Fibroblast of skin of back (primary cell): ENCODE data around the gene YBX2.

Source experiments
- DNase-seq: peaks from one replicate; pipeline ENCODE4 v3.0.0-alpha.2; 2013

The YBX2 gene

DNA sequence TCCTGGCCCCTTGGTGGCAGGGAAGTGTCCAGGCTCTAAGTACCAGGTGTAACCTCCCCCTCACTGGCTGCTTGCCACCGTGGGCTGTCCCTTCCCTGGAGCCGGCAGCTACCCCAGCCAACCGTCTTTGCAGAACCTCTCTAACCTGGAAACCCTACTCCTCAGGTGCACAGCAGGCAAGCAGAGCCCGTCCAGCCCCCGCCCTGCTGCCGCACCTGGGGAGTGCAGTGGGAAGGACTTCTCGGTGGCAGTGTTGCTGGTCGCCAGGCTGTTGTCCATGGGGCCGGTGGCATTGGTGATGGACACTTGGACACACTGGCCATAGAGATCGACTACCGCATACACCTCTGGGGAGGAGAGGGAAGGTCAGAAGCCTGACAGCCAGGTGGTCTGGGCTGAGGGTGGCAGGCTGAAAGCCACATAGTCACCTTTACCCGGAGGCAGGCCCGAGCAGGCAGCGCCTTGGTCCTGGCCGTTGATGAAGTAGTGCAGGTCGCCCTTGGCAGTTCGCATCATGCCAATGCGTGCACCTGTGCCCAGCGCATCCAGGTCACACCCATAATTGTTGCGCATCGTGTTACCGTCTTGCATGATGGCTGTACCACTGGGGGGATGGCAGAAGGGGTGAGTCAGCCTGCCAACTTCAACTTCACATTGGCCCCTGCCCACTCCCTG lies 28.2 kb upstream of the YBX2 start:
- no peak for DNase-seq

DNA sequence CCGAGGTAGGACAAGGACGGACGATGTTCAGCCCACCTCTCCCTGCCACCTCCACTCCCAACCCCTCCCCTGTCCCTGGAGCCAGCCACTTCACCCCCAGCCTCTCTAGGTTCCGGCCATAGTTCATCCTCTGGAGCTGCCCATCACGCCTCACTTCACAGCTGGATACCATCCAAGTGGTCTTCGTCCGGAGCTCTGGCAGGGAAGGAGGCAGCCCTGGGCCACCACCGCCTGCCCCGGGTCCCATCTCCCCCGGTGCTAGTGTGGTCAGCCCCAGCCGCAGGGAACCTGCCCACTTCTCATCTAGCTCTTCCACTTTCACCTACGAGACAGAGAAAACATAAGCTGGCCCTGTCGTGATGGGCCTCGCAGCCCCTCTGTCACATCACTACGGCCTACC lies 27.0 kb upstream of the YBX2 start:
- DNase-seq = no peak

DNA sequence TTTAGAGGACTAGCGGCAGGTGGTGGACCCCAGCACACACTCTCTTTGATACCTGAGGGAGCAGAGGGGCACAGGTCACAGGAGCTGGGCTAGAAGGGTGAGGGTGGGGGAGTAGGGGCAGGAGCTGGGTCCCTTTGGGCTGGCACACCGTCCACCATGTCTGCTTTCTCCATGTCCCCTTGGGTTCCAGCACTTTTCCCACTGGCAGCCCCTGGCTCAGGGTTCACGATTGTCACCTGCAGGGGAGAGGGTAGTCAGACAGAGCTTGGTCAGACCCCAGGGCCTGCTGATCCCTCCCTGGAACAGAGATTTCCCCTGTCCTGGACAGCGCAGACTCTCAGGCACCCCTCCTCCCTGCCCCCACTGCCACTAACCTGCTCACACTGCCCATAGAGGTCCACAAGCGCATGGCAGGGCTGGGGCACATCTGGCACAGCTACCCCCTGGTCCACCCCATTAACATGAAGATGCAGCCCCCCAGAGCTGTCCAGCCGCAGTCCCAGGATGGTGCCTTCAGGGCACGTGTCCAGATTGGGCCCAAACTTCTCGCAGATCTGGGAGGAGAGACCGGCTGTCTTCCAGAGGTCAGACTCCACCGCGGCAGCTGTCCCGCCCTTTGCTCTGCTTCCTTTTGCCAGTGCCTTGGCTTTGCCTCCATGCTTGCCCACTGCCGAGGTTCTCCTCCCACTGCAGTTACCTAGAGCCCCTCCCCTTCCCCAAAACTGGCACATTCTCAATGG lies 23.9 kb upstream of the YBX2 start:
- DNase-seq = no peak

- DNase-seq = no peak
These were observed 22.8 kb upstream of the YBX2 start for GRCh38 chr17:7317161-7317803.

DNA sequence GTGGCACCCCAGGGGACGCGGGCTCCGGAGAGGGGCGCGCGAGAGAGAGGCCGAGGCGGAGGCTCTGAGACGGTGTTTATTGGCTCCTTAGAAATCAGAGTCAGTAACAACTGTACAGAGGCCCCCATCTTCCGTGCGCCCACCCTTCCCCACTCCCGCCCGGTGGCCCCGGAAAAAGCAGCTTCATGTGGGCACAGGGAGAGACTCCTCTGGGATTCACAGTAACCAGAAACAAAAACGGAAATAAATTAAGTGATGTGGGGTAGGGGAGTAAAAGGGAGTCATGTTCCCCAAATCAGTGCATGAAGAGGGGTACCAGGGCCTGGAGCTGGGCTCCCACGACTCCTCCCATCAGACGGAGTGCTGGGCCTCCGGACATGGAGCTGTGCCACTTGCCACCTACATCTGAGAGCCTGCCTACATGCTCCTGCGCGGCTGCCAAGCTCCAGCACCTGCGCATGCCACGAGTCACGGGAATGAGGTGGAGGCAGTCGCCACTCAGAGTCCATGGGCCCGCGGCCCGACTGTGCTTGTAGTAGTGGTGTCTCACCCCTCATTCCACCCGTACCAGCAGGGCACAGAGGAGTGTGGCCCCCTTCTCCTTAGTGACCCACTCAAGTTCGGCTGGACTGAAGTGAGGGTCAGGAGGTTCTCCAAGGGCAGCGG lies 21.3 kb upstream of the YBX2 start:
- no peak for DNase-seq

DNA sequence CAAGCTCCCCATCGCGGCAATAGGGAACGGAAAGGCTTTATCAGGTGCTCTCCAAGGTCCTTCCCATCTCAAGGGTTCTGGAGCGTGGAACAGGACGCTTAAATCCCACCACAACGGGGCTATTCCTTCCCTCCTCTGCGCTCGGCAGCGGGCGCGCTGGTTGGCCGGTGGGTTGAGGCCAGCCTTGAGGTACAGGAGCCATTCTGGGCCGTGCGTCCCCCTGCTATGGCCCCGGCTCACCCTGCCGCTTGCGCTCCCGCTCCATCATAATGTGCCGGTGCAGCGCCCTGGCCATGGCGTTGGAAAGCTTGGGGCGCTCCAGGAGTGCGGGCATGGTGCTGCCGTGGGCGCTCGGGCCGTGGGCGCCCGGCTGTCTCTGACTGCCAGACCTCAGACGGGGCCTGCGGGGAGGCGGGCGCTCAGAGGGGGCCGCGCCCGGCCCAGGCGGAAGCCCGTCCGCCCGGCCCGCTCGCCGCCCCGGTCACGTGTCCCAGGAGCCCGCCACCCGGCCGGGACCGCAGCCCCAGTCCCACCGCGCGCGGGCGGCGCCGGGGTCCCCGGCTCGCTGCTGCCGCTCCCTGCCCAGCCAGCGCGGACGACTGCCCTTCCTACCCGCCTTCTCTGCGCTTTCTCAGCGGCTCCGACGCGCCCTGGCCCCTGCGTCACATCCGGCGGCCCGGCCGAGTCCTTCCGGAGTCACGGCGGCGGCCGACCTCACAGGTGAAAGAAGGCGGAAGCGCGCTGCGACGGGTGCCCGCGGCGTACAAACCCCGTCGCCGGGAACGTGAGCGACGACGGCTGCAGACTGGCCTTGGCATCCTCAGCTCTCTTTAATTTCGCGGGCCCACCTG lies 20.5 kb upstream of the YBX2 start, which contains the start of gene GPS2:
GPS2 (minus strand) TSS at position 642 of the 851 bp plus-strand sequence; CDS start at position 334, 308 bp downstream.
- peak; percentile 82 for DNase-seq

GRCh38 chr17:7313890-7314718 lies 19.7 kb upstream of the YBX2 start:
- peak; percentile 30 for DNase-seq

- DNase-seq = no peak
These were observed 18.9 kb upstream of the YBX2 start for GRCh38 chr17:7313088-7313889.

DNA sequence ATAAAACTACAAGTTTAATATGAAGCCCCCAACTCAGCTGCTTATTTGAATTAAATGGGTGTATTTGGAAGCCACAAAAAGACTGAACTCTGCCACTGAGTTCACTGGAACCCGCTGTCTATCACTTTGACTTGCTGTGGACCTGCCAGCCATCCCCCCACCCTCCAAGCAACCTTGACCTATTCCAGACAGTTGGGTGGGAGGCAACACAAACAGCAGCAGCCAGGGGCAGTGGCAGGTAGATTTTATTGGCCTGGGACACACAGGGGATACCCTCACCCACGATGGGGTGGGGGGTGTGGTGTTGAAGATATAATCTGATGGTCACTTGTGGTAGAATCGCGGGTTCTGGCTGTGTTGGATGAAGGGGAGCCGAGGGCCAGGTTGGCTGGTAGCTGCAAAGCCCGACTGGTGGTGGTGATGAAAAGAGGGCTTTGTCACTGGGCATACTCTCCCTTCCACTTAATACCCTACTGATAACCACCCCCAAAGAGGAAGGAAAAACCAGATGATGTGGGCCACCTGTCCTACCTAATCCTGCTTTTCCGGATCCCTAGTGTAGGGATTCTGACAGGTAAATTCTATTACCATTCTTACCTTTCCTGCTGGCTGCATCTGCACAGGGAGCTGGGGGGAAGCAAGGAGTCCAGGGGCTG lies 18.1 kb upstream of the YBX2 start:
- DNase-seq = no peak

DNA sequence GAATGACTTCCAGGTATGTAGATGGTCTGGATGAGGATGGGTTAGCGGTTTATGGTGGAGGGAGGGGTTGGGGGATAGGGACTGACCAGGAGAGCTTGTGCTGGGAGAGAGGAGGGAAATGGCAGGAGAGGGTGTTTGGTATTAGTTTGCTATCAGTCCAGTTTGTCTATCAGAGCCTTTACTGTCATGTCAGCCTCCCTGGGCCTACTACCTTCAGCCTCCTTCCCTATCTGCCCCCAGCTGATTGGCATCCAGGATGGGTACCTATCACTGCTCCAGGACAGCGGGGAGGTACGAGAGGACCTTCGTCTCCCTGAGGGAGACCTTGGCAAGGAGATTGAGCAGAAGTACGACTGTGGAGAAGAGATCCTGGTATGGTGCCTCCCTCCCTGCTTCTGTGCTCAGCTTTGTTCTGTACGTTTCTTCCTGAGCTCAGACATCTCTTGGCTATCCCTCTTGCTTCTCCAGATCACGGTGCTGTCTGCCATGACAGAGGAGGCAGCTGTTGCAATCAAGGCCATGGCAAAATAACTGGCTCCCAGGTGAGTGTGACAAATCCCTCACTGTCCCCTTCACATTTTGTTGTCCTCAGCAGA lies 16.8 kb upstream of the YBX2 start:
- DNase-seq = no peak

DNA sequence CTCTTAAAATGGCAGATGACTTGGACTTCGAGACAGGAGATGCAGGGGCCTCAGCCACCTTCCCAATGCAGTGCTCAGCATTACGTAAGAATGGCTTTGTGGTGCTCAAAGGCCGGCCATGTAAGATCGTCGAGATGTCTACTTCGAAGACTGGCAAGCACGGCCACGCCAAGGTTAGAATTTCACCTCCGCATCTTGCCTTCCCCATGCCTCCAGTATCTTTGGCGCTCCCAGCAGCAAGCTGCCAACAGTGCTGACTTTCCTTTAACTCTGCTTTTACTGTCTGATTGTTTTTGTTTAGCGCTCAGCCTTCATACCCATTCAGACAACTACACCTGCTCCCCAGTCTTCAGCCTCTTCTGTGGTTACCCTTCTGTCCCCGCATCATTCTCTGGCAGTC lies 15.2 kb upstream of the YBX2 start:
- DNase-seq = no peak

- peak; percentile 87 for DNase-seq
These were observed 14.4 kb upstream of the YBX2 start for GRCh38 chr17:7308625-7309433.

GRCh38 chr17:7307686-7308624 lies 13.5 kb upstream of the YBX2 start:
- peak; percentile 26 for DNase-seq

GRCh38 chr17:7306911-7307685 lies 12.7 kb upstream of the YBX2 start, which contains the start of gene EIF5A:
Gene EIF5A, plus strand, starts transcription at chr17:7307628. Its CDS starts 2,008 bp downstream, at chr17:7309636.
- DNase-seq = peak; percentile 100

DNA sequence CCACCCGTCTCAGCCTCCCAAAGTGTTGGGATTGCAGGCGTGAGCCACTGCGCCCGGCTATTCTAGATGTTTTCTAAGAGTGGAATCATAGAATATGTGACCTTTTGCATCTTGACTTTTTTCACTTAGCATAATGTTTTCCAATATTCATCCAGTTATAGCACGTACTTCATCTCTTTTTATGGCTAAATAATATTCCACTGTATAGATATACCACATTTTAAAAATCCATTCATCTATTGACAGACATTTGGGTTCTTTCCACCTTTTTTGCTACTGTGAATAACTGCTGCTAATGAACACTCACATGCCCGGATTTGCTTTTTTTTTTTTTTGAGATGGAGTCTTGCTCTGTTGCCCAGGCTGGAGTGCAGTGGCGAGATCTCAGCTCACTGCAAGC lies 9.7 kb upstream of the YBX2 start:
- no peak for DNase-seq

DNA sequence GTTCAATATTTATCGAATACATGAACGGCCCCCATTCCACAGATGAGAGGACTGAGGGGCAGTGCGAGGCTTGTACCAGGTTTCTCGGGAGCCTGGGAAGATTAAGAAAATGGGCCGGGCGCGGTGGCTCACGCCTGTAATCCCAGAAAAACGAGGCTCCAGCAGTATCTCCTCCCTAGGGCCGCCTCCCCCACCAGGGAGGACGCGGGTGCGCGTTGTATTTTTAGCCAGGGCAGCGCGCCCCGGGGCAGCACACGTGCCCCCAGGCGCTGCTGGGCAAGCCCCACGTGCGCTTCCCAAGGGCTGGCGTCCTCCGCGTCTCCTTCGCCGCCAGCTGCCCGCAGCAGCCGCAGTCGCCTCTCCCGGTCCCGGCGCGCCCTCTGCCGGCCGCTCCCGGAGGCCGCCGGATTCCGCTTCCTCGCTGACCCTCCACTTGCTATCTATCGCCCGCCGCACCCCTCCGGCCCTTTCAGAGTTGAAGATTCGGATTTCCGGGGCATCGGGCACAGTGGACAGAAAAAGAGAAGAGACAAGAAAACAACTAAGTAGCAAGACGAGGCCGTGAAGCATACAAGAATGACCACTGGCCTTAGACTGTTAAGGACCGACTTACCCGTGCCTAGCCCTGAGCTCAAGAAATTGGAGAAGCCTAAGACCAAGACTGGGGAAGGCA lies 1.9 kb upstream of the YBX2 start:
- DNase-seq = peak; percentile 78
